Thoracic aorta (tissue), 2 donors: ENCODE data around the gene PTPN5. TPM values are rescaled to one million over a fixed set of nuclear protein-coding genes. Genes with fewer than 3 reads are reported as not detected.

Experiments used
- ATAC-seq: fragments of 150-250 bp; one replicate; pipeline ENCODE4 v1.8.0; 2017; ENCODE audit warnings: low read depth; ENCODE audit not compliant: insufficient number of reproducible peaks, low FRiP score
- DNase-seq: peaks from one replicate; pipeline ENCODE4 v3.0.0-alpha.2; 2020; ENCODE audit warnings: low spot score
- H3K27ac ChIP-seq, 2 donors: fragments of 200-600 bp; sonication (generic); 1 replicate in 1 of 2; 2 replicates in 1 of 2; pipeline ENCODE4 v1.5.1; 2016; ENCODE audit warnings: mild to moderate bottlenecking in 2 of 2, moderate library complexity in 2 of 2
- H3K27me3 ChIP-seq: fragments of 200-600 bp; sonication (generic); replicated peaks from 2 replicates; pipeline ENCODE4 v1.6.0; 2016; ENCODE audit warnings: mild to moderate bottlenecking; ENCODE audit not compliant: insufficient read depth
- H3K36me3 ChIP-seq: fragments of 200-600 bp; sonication (generic); one replicate; pipeline ENCODE4 v1.5.1; 2016
- H3K4me1 ChIP-seq, 2 donors: fragments of 200-600 bp; sonication (generic); 1 replicate in 1 of 2; 2 replicates in 1 of 2; pipeline versions ENCODE4 v1.5.1 to v1.6.0; 2016; ENCODE audit warnings: low read depth in 2 of 2, mild to moderate bottlenecking in 1 of 2; ENCODE audit not compliant: control insufficient read depth in 1 of 2
- H3K4me3 ChIP-seq: fragments of 200-600 bp; sonication (generic); 2 replicates; pipeline ENCODE4 v1.5.1; 2016; ENCODE audit warnings: mild to moderate bottlenecking
- H3K9me3 ChIP-seq: fragments of 200-600 bp; sonication (generic); 2 replicates; pipeline ENCODE4 v1.5.1; 2016
- CTCF ChIP-seq: fragments of 200-600 bp; sonication (generic); IDR thresholded peaks from one replicate; pipeline ENCODE4 v1.5.1; 2019; ENCODE audit warnings: antibody characterized with exemption
- total RNA-seq, 2 donors: library from RNA; depleted of rRNA; stranded (reverse); fragments of >200 nt; gene quantifications; one replicate each; pipeline versions ENCODE4 v1.1.0 to v1.2.3, GENCODE V29; 2016

Gene PTPN5
- total RNA-seq, 2 donors from 2014 or later, result 2.2 to 6.1 TPM

- DNase-seq (no peak), ATAC-seq (no peak)
- Histone ChIP-seq H3K4me3 (no peak overlapping the region), H3K4me1 (no peaks in the 10 kb centered on the region), H3K36me3 (no peaks in the 10 kb centered on the region), H3K27ac (no peak overlapping the region), H3K27me3 (no peaks in the 10 kb centered on the region), H3K9me3 (no peaks in the 10 kb centered on the region)
- TF ChIP-seq CTCF, result no peak
Measured at GRCh38 chr11:18761144-18761543, 30.5 kb downstream of the PTPN5 start.

GRCh38 chr11:18757811-18758210, 33.8 kb downstream of the PTPN5 start:
- H3K27me3 ChIP-seq, result no peaks in the 10 kb centered on the region
- H3K36me3 ChIP-seq, result no peaks in the 10 kb centered on the region
- no peak overlapping the region for H3K27ac ChIP-seq
- H3K4me1 ChIP-seq, result no peaks in the 10 kb centered on the region
- ATAC-seq, result no peak
- DNase-seq, result no peak
- H3K4me3 ChIP-seq, result no peak overlapping the region
- no peak for TF ChIP-seq CTCF
- no peaks in the 10 kb centered on the region for H3K9me3 ChIP-seq

GRCh38 chr11:18756889-18757288, 34.7 kb downstream of the PTPN5 start:
- no peak overlapping the region for H3K4me3 ChIP-seq
- H3K27me3 ChIP-seq, result no peaks in the 10 kb centered on the region
- H3K27ac ChIP-seq, result no peak overlapping the region
- H3K9me3 ChIP-seq, result no peaks in the 10 kb centered on the region
- no peak for TF ChIP-seq CTCF
- H3K36me3 ChIP-seq, result no peaks in the 10 kb centered on the region
- ATAC-seq, result no peak
- no peak for DNase-seq
- no peaks in the 10 kb centered on the region for H3K4me1 ChIP-seq

GRCh38 chr11:18754308-18754707, 37.3 kb downstream of the PTPN5 start:
- no peaks in the 10 kb centered on the region for H3K36me3 ChIP-seq
- no peaks in the 10 kb centered on the region for H3K27me3 ChIP-seq
- no peaks in the 10 kb centered on the region for H3K9me3 ChIP-seq
- ATAC-seq, result no peak
- TF ChIP-seq CTCF, result no peak
- H3K27ac ChIP-seq, result no peak overlapping the region
- no peak for DNase-seq
- H3K4me3 ChIP-seq, result no peak overlapping the region
- H3K4me1 ChIP-seq, result peaks cover 0 to 6% of the 10 kb centered on the region in 2 donors

GRCh38 chr11:18752502-18752901, 39.1 kb downstream of the PTPN5 start:
- H3K4me1 ChIP-seq, result peaks cover 0 to 6% of the 10 kb centered on the region in 2 donors
- no peak overlapping the region for H3K4me3 ChIP-seq
- DNase-seq (no peak), ATAC-seq (no peak)
- H3K27ac ChIP-seq, result no peak overlapping the region
- H3K36me3 ChIP-seq, result no peaks in the 10 kb centered on the region
- H3K9me3 ChIP-seq, result no peaks in the 10 kb centered on the region
- no peak for TF ChIP-seq CTCF
- H3K27me3 ChIP-seq, result no peaks in the 10 kb centered on the region
